ENCODE results near the gene TIGD1.

GRCh38 chr2:232577841-232578240 lies 27.5 kb upstream of the TIGD1 start:
- TF ChIP-seq CTCF (IDR thresholded peaks at IDR 0.05): no peak
- no peak for TF ChIP-seq POLR2A (IDR thresholded peaks at IDR 0.05)
